GM18520 (cell line): ENCODE results near the gene PLXND1.
"Not testable (repeated sequence)": the region's sequence is repeated elsewhere in the genome, so short reads cannot be mapped to it uniquely, and the experiment has no call there.

Experiments
- ATAC-seq: cut with Tn5 transposase; IDR thresholded peaks from one replicate; pipeline ENCODE4 v1.9.1; 2021; ENCODE audit not compliant: unreplicated experiment

The PLXND1 gene

GRCh38 chr3:129529436-129530210 lies 76.9 kb downstream of the PLXND1 start:
- ATAC-seq: no peak

GRCh38 chr3:129528589-129529100 lies 77.8 kb downstream of the PLXND1 start, which contains the start of gene RHO:
Gene RHO, plus strand, starts transcription at chr3:129528639. Its CDS starts 95 bp downstream, at chr3:129528734.
- ATAC-seq: no peak

- no peak for ATAC-seq
These were observed 79.2 kb downstream of the PLXND1 start for GRCh38 chr3:129527262-129527661.

- ATAC-seq: peak; percentile 86
These were observed 80.2 kb downstream of the PLXND1 start for GRCh38 chr3:129526121-129526900.

GRCh38 chr3:129525341-129525968 lies 81.0 kb downstream of the PLXND1 start:
- no peak for ATAC-seq

- ATAC-seq: no peak
These were observed 82.4 kb downstream of the PLXND1 start for GRCh38 chr3:129524081-129524480.

- no peak for ATAC-seq
These were observed 83.5 kb downstream of the PLXND1 start for GRCh38 chr3:129522953-129523352.

GRCh38 chr3:129521611-129522010 lies 84.9 kb downstream of the PLXND1 start:
- no peak for ATAC-seq

GRCh38 chr3:129520960-129521359 lies 85.5 kb downstream of the PLXND1 start:
- ATAC-seq: no peak

GRCh38 chr3:129519896-129520715 lies 86.4 kb downstream of the PLXND1 start:
- ATAC-seq: no peak

- ATAC-seq: no peak
These were observed 87.0 kb downstream of the PLXND1 start for GRCh38 chr3:129519449-129519848.

GRCh38 chr3:129518581-129518980 lies 87.9 kb downstream of the PLXND1 start:
- ATAC-seq: no peak

GRCh38 chr3:129518038-129518561 lies 88.4 kb downstream of the PLXND1 start:
- ATAC-seq: no peak

GRCh38 chr3:129517516-129517915 lies 89.0 kb downstream of the PLXND1 start:
- no peak for ATAC-seq

GRCh38 chr3:129515821-129516432 lies 90.5 kb downstream of the PLXND1 start:
- ATAC-seq: not testable (repeated sequence)

- not testable (repeated sequence) for ATAC-seq
These were observed 91.2 kb downstream of the PLXND1 start for GRCh38 chr3:129515108-129515820.

- ATAC-seq: no peak
These were observed 91.9 kb downstream of the PLXND1 start for GRCh38 chr3:129514563-129514962.

GRCh38 chr3:129514110-129514509 lies 92.4 kb downstream of the PLXND1 start:
- ATAC-seq: no peak

- ATAC-seq: no peak
These were observed 92.8 kb downstream of the PLXND1 start for GRCh38 chr3:129513705-129514104.
